Liver (tissue), 9 donors: ENCODE results near the gene LSM7. TPM values are rescaled to one million over a fixed set of nuclear protein-coding genes. Genes with fewer than 3 reads are reported as not detected.

ENCODE experiments used
- DNase-seq: peaks from one replicate; pipeline ENCODE4 v3.0.0-alpha.2; 2017; ENCODE audit warnings: low spot score
- H3K27ac ChIP-seq, 2 donors: one replicate each; pipeline ENCODE4 v1.7.0; 2013; ENCODE audit warnings: inconsistent platforms in 2 of 2, low read length in 2 of 2, control low read depth in 1 of 2, low read depth in 1 of 2, mild to moderate bottlenecking in 1 of 2
- H3K27me3 ChIP-seq, 4 donors: one replicate each; pipeline versions ENCODE4 v1.6.1 to v1.7.0; 2013; ENCODE audit warnings: low read length in 3 of 4, inconsistent platforms in 1 of 4, mild to moderate bottlenecking in 1 of 4, moderate library complexity in 1 of 4; ENCODE audit not compliant: control insufficient read depth in 4 of 4, insufficient read depth in 4 of 4
- H3K36me3 ChIP-seq, 4 donors: one replicate each; pipeline versions ENCODE4 v1.6.1 to v1.7.0; 2013; ENCODE audit warnings: low read length in 3 of 4, mild to moderate bottlenecking in 3 of 4, low read depth in 1 of 4, moderate library complexity in 1 of 4; ENCODE audit not compliant: control insufficient read depth in 4 of 4, insufficient read depth in 3 of 4
- H3K4me1 ChIP-seq, 4 donors: one replicate each; pipeline versions ENCODE4 v1.6.1 to v1.7.0; 2013; ENCODE audit warnings: low read length in 3 of 4, mild to moderate bottlenecking in 3 of 4, moderate library complexity in 1 of 4; ENCODE audit not compliant: control insufficient read depth in 4 of 4, insufficient read depth in 4 of 4
- H3K4me3 ChIP-seq, 3 donors: one replicate each; pipeline versions ENCODE4 v1.6.1 to v1.7.0; 2013; ENCODE audit warnings: low read length in 3 of 3, control low read depth in 1 of 3, low read depth in 1 of 3, mild to moderate bottlenecking in 1 of 3
- H3K9ac ChIP-seq, 2 donors: one replicate each; pipeline ENCODE4 v1.7.0; 2013; ENCODE audit warnings: low read length in 2 of 2, mild to moderate bottlenecking in 2 of 2, moderate library complexity in 2 of 2, control low read depth in 1 of 2, low read depth in 1 of 2
- H3K9me3 ChIP-seq, 4 donors: one replicate each; pipeline versions ENCODE4 v1.6.1 to v1.7.0; 2013; ENCODE audit warnings: low read length in 3 of 4; ENCODE audit not compliant: control insufficient read depth in 4 of 4
- EGR1 ChIP-seq, 2 donors: IDR thresholded peaks; 2 replicates each; pipeline ENCODE4 v1.6.1; 2016 to 2018; ENCODE audit warnings: antibody characterized with exemption in 2 of 2, low read depth in 2 of 2
- FOXA1 ChIP-seq: IDR thresholded peaks from 2 replicates; pipeline ENCODE4 v1.6.1; 2016; ENCODE audit warnings: antibody characterized with exemption
- FOXA2 ChIP-seq: IDR thresholded peaks from 2 replicates; pipeline ENCODE4 v1.6.1; 2016; ENCODE audit warnings: antibody characterized with exemption
- GABPA ChIP-seq, 2 donors: IDR thresholded peaks in 1 of 2; conservative IDR thresholded peaks in 1 of 2; 2 replicates each; pipeline ENCODE4 v1.6.1; 2016; ENCODE audit warnings: antibody characterized with exemption in 2 of 2, mild to moderate bottlenecking in 1 of 2, moderate library complexity in 1 of 2
- HNF4G ChIP-seq: IDR thresholded peaks from 2 replicates; pipeline ENCODE4 v1.6.1; 2016; ENCODE audit warnings: antibody characterized with exemption
- RXRA ChIP-seq, 2 donors: IDR thresholded peaks; 2 replicates each; pipeline ENCODE4 v1.6.1; 2017 to 2018; ENCODE audit warnings: antibody characterized with exemption in 2 of 2, mild to moderate bottlenecking in 1 of 2
- SP1 ChIP-seq: IDR thresholded peaks from 2 replicates; pipeline ENCODE4 v1.6.1; 2018; ENCODE audit warnings: antibody characterized with exemption, mild to moderate bottlenecking
- YY1 ChIP-seq: IDR thresholded peaks from 2 replicates; pipeline ENCODE4 v1.6.1; 2016; ENCODE audit warnings: antibody characterized with exemption, mild to moderate bottlenecking
- WGBS: extraction: QIAGEN DNeasy Blood & Tissue Kit; methylation state at CpG from one replicate; pipeline ENCODE4 v1.1.7; 2013; 5-methylcytosine and 5-hydroxymethylcytosine counted together
- polyA plus RNA-seq, 2 donors: library from polyadenylated mRNA; stranded (reverse) in 1 of 2; unstranded in 1 of 2; fragments of 200-250 nt in 1 of 2; fragments of >200 nt in 1 of 2; fragmentation: Nextera tagmentation in 1 of 2; extraction: Ambion mirVana in 1 of 2; gene quantifications; one replicate each; pipeline versions ENCODE4 v1.2.1 to v1.2.3, GENCODE V29; 2013 to 2015
- total RNA-seq, 2 donors: library from RNA; depleted of rRNA; stranded (reverse); fragments of >200 nt; gene quantifications; one replicate each; pipeline ENCODE4 v1.2.3, GENCODE V29; 2014
- TF ChIP-seq, protein P1 (sequence below): fragments of 150-350 bp; IDR thresholded peaks from 2 replicates; pipeline ENCODE4 v1.5.1; 2017; ENCODE audit warnings: improper control_type of control experiment, low read depth, low read length; ENCODE audit not compliant: missing input control
- TF ChIP-seq, protein P2 (sequence below): IDR thresholded peaks from 2 replicates; pipeline ENCODE4 v1.6.1; 2016; ENCODE audit warnings: antibody characterized with exemption
- TF ChIP-seq, protein P3 (sequence below): IDR thresholded peaks from 2 replicates; pipeline ENCODE4 v1.6.1; 2016; ENCODE audit warnings: antibody characterized with exemption
- TF ChIP-seq, protein P4 (sequence below): IDR thresholded peaks from 2 replicates; pipeline ENCODE4 v1.6.1; 2016; ENCODE audit warnings: antibody characterized with exemption, mild to moderate bottlenecking
- donor health status: healthy.
- donor health status: healthy.
- donor health status: healthy.
- donor health status: healthy.
- donor health status: healthy.

LSM7 gene
- total and polyA plus RNA-seq, 4 donors: 23.6 to 59.9 (median 38.5) TPM

DNA sequence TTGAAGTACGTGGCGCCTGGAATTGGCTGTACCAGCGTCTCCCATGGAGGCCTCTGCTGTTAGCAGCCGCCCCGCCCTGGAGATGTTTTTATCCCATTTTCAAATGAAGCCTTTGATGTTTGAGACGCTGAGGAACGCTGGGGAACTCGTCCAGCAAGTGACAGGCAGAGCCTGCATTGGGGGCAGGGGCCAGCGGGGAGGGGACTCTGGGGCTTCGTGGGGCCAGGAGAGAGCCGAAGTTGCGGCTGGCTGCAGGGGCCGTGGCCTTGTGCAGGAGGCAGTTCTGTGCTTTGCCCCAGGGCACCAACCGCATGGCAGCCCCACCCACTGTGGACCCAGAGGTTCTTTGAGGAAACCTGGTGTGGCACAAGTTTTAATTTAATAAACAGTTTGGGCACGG lies 13.6 kb upstream of the LSM7 start:
- no peak for DNase-seq
- no peak for TF ChIP-seq HNF4G
- TF ChIP-seq YY1: no peak
- TF ChIP-seq, protein P1, sequence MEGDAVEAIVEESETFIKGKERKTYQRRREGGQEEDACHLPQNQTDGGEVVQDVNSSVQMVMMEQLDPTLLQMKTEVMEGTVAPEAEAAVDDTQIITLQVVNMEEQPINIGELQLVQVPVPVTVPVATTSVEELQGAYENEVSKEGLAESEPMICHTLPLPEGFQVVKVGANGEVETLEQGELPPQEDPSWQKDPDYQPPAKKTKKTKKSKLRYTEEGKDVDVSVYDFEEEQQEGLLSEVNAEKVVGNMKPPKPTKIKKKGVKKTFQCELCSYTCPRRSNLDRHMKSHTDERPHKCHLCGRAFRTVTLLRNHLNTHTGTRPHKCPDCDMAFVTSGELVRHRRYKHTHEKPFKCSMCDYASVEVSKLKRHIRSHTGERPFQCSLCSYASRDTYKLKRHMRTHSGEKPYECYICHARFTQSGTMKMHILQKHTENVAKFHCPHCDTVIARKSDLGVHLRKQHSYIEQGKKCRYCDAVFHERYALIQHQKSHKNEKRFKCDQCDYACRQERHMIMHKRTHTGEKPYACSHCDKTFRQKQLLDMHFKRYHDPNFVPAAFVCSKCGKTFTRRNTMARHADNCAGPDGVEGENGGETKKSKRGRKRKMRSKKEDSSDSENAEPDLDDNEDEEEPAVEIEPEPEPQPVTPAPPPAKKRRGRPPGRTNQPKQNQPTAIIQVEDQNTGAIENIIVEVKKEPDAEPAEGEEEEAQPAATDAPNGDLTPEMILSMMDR: no peak
- TF ChIP-seq EGR1 (IDR thresholded peaks at IDR 0.05; ENCODE audit: low read depth in 2 of 2): no peak
- Histone ChIP-seq H3K9ac (no peak overlapping the region), H3K27me3 (no peaks in the 10 kb centered on the region), H3K4me1 (no peaks in the 10 kb centered on the region), H3K36me3 (peaks cover 0 to 24% (median 4%) of the 10 kb centered on the region in 4 donors), H3K4me3 (no peak overlapping the region), H3K9me3 (no peaks in the 10 kb centered on the region), H3K27ac (no peak overlapping the region)
- whole genome bisulfite sequencing: 86% methylated on average over 15 of the region's 15 CpGs

DNA sequence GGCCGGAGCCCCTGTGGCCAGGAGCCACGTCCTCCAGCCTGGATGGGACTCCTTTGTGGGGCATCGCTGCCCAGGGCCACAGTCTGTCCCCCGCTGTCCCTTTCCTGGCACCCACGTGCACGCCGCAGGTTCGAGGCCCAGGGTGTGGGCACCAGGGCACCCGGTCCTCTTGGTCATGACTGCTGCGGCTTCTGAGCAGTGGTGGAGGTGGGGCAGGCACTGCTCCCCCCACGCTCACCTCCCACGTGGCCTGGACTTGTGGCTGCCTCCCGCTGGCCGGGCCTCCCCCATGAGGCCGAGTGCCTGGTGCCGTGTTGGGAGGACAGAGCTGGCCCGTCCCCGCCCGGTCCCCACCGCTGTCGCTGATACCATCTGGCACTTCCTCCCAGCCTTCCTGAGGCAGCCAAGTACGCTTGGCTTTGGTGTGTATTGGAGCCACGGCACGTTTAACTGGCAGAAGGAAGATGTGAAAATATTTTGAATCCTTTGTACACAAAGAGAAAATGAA lies 12.9 kb upstream of the LSM7 start:
- no peak for TF ChIP-seq HNF4G
- no peak for TF ChIP-seq SP1
- TF ChIP-seq, protein P1: no peak
- WGBS: 88% methylated on average over 24 of the region's 24 CpGs
- Histone ChIP-seq H3K27me3 (no peaks in the 10 kb centered on the region), H3K36me3 (peaks cover 0 to 19% (median 4%) of the 10 kb centered on the region in 4 donors), H3K4me1 (no peaks in the 10 kb centered on the region), H3K4me3 (no peak overlapping the region), H3K27ac (no peak overlapping the region), H3K9me3 (no peaks in the 10 kb centered on the region), H3K9ac (no peak overlapping the region)
- DNase-seq: no peak

DNA sequence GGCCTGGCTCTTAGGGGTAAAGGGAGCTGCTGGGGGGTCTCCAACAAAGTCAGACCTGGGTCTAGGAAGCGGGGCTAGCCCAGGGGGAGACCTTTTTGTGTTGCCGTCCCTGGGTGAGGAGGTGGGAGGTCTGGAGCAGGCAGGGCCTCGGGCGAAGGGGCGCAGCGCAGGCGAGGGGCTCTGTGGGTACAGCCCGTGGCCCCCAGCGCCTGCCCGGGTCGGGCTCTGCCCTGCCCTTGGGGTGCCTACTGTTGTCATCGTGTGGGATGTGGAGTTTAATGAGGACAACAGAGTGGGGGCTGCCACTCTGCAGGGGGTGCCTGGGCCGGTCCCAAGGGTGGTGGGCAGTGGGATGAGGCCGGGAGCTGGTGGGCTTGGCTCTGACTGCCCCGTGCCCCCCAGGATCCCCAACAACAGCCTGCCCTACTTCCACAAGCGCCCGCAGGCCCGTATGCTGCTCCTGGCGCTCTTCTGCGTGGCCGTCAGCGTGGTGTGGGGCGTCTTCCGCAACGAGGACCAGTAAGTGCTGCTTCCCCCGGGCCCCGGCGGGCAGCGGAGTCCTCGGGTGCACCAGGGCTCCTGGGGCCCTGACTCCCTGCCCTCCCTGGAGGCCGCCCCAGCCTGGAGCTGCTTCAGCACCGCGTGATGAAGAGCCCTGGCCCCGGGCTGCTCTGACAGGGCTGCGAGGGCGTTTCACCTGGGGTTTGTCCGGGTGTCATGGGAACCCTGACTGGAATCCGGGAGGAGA lies 12.3 kb upstream of the LSM7 start:
- 95% methylated on average over 38 of the region's 38 CpGs for WGBS
- Histone ChIP-seq H3K27me3 (no peaks in the 10 kb centered on the region), H3K9ac (no peak overlapping the region), H3K9me3 (no peaks in the 10 kb centered on the region), H3K4me3 (no peak overlapping the region), H3K36me3 (peaks cover 0 to 19% (median 4%) of the 10 kb centered on the region in 4 donors), H3K4me1 (no peaks in the 10 kb centered on the region), H3K27ac (no peak overlapping the region)
- no peak for TF ChIP-seq EGR1 (IDR thresholded peaks at IDR 0.05; ENCODE audit: low read depth in 2 of 2)
- no peak for TF ChIP-seq GABPA (IDR thresholded peaks at IDR 0.05 in 1 of 2, conservative IDR thresholded peaks at IDR 0.05 in 1 of 2)
- no peak for TF ChIP-seq FOXA2
- no peak for TF ChIP-seq FOXA1
- TF ChIP-seq RXRA (IDR thresholded peaks at IDR 0.05): no peak
- no peak for TF ChIP-seq HNF4G
- TF ChIP-seq, protein P2, sequence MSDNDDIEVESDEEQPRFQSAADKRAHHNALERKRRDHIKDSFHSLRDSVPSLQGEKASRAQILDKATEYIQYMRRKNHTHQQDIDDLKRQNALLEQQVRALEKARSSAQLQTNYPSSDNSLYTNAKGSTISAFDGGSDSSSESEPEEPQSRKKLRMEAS: no peak
- TF ChIP-seq YY1: no peak
- TF ChIP-seq, protein P3, sequence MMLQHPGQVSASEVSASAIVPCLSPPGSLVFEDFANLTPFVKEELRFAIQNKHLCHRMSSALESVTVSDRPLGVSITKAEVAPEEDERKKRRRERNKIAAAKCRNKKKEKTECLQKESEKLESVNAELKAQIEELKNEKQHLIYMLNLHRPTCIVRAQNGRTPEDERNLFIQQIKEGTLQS: no peak
- TF ChIP-seq, protein P4, sequence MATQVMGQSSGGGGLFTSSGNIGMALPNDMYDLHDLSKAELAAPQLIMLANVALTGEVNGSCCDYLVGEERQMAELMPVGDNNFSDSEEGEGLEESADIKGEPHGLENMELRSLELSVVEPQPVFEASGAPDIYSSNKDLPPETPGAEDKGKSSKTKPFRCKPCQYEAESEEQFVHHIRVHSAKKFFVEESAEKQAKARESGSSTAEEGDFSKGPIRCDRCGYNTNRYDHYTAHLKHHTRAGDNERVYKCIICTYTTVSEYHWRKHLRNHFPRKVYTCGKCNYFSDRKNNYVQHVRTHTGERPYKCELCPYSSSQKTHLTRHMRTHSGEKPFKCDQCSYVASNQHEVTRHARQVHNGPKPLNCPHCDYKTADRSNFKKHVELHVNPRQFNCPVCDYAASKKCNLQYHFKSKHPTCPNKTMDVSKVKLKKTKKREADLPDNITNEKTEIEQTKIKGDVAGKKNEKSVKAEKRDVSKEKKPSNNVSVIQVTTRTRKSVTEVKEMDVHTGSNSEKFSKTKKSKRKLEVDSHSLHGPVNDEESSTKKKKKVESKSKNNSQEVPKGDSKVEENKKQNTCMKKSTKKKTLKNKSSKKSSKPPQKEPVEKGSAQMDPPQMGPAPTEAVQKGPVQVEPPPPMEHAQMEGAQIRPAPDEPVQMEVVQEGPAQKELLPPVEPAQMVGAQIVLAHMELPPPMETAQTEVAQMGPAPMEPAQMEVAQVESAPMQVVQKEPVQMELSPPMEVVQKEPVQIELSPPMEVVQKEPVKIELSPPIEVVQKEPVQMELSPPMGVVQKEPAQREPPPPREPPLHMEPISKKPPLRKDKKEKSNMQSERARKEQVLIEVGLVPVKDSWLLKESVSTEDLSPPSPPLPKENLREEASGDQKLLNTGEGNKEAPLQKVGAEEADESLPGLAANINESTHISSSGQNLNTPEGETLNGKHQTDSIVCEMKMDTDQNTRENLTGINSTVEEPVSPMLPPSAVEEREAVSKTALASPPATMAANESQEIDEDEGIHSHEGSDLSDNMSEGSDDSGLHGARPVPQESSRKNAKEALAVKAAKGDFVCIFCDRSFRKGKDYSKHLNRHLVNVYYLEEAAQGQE: no peak
- no peak for DNase-seq
